ENCODE measurements around the gene RGS6.
"Not testable (repeated sequence)": the region's sequence is repeated elsewhere in the genome, so short reads cannot be mapped to it uniquely, and the experiment has no call there.

RGS6 gene

DNA sequence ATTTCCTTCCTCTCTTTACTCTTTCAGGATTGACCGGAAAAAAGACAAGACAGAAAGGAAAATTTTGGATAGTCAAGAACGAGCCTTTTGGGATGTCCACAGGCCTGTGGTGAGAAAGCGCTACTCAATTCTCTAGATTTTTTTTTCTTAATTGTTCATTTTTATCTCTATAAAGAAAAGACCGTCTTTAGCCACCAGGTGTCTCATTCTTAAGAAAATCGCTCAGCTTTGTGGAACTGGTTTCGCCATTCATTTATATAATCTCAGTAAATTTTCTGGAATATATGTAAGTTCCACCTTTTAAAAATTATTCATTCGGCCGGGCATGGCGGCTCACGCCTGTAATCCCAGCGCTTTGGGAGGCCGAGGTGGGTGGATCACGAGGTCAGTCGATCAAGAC, 540.6 kb downstream of the RGS6 start:
- in situ Hi-C loops (cut with HindIII; ENCODE audit: low pct_ligation_motif_present, low sequenced_read_pairs), result no loop called here
- Histone ChIP-seq H3K4me3 (ENCODE audit: low read depth, low read length) (no peak overlapping the region), H3K27me3 (replicated peaks) (no peaks in the 10 kb centered on the region), H3K36me3 (replicated peaks) (no peaks in the 10 kb centered on the region), H3K27ac (no peak overlapping the region)
- TF ChIP-seq, protein P1, sequence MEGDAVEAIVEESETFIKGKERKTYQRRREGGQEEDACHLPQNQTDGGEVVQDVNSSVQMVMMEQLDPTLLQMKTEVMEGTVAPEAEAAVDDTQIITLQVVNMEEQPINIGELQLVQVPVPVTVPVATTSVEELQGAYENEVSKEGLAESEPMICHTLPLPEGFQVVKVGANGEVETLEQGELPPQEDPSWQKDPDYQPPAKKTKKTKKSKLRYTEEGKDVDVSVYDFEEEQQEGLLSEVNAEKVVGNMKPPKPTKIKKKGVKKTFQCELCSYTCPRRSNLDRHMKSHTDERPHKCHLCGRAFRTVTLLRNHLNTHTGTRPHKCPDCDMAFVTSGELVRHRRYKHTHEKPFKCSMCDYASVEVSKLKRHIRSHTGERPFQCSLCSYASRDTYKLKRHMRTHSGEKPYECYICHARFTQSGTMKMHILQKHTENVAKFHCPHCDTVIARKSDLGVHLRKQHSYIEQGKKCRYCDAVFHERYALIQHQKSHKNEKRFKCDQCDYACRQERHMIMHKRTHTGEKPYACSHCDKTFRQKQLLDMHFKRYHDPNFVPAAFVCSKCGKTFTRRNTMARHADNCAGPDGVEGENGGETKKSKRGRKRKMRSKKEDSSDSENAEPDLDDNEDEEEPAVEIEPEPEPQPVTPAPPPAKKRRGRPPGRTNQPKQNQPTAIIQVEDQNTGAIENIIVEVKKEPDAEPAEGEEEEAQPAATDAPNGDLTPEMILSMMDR (IDR thresholded peaks at IDR 0.05; ENCODE audit: low read depth, low read length, missing control alignments), result peak; percentile 26
- DNase-seq, result no peak

DNA sequence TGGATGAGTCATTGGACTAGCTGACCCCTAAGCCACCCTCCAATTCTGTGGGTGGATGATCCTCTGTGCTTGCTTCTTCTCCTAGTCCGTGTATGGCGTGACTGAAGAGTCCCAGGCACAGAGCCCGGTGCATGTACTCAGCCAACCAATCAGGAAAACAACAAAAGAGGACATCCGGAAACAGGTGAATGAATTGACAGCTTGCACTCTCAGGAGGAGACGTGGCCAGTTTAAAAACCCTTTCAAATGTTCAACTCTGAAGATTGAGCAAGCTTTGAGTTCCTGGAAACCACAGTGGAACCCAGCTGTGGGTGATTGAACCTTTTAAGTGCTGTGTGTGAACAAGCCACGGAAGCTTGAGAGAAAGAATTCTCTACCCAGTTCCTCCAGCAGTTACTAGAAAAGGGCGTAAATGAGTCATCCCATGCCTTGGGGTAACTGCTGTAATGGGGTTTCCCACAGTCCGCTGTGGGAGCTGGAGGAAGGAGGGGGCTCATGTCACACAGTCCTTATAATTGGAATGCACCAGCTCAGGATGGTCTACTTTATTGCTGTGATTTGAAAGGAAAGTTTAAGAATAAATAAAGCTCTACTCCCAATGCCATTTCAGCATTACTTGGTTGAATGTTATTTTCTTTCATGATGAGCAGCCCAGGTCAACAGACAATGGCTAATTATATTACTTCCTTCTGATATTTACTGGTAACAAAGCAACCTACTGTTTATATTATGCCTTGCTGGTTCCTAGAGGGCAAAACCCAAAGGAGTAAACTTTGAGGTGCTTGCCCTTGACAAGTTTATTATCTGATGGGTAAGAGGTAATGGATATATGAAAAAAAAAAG, 544.6 kb downstream of the RGS6 start:
- Histone ChIP-seq H3K36me3 (replicated peaks) (no peaks in the 10 kb centered on the region), H3K27ac (peak overlapping the region; percentile 3), H3K4me3 (ENCODE audit: low read depth, low read length) (no peak overlapping the region), H3K27me3 (replicated peaks) (no peaks in the 10 kb centered on the region)
- TF ChIP-seq, protein P1 (IDR thresholded peaks at IDR 0.05; ENCODE audit: low read depth, low read length, missing control alignments), result no peak
- in situ Hi-C loops (cut with HindIII; ENCODE audit: low pct_ligation_motif_present, low sequenced_read_pairs), result no loop called here
- peak; percentile 87 for DNase-seq

DNA sequence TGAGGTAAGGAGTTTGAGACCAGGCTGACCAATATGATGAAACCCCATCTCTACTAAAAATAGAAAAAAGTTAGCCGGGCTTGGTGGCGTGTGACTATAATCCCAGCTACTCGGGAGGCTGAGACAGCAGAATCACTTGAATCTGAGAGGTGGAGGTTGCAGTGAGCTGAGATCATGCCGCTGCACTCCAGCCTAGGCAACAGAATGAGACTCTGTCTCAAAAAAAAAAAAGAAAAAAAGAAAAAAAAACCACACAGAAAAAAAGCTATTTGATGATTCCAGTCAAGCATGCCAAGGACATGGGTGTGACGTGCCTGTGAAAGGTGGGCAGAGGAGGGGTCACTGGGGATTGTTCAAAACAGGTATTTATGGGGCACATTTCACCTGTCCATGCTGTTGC, 545.3 kb downstream of the RGS6 start:
- H3K4me3 ChIP-seq (ENCODE audit: low read depth, low read length); H3K27me3 ChIP-seq (replicated peaks); in situ Hi-C loops (cut with HindIII; ENCODE audit: low pct_ligation_motif_present, low sequenced_read_pairs); DNase-seq; H3K36me3 ChIP-seq (replicated peaks); H3K27ac ChIP-seq: not testable (repeated sequence)

DNA sequence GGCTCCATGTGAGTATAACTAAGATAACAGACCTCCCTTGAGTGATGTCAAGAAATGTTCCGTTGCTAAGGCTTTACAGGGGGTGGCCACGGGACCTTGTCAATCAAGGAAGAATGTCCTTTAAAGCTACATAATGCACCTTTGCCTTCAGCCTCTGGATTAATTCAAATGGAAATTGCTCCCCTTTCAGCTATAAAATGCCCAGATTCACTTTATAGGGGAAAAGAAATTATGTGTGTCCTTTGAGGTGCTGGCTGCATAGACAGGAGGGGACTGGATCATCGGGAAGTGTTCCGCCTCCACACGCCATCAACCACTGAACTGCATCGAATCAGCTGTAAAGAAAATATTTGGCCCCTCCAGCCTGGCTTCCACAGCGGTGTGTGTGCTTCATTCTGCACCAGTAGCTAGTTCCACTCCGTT, 546.3 kb downstream of the RGS6 start:
- Histone ChIP-seq H3K27ac (no peak overlapping the region), H3K4me3 (ENCODE audit: low read depth, low read length) (no peak overlapping the region), H3K36me3 (replicated peaks) (no peaks in the 10 kb centered on the region), H3K27me3 (replicated peaks) (no peaks in the 10 kb centered on the region)
- in situ Hi-C loops (cut with HindIII; ENCODE audit: low pct_ligation_motif_present, low sequenced_read_pairs), result no loop called here
- DNase-seq, result no peak
- TF ChIP-seq, protein P1 (IDR thresholded peaks at IDR 0.05; ENCODE audit: low read depth, low read length, missing control alignments), result no peak

DNA sequence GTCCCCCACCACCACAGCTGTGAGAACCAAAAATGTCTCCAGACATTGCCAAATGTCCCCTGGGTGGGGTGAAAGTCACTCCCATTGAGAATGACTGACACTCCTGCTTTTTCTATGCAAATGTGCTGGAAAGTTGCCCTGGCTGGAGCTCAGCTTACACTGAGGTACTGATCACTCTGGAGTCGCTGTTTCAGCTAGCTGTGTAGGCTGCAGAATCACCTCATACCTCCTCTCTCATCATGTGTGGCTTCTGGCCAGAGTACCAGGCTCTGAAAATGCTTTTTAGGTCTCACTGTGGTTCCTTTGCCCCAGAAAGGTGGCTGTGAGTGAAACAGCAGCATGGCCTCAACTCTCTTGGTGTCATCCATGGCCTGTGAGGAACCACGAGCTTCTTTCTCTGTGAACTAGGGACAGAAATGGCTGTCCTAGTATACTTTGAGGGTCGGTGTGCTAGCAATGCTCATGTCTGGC, 547.3 kb downstream of the RGS6 start:
- no peak for DNase-seq
- TF ChIP-seq, protein P1 (IDR thresholded peaks at IDR 0.05; ENCODE audit: low read depth, low read length, missing control alignments), result no peak
- H3K27me3 ChIP-seq (replicated peaks), result no peaks in the 10 kb centered on the region
- H3K36me3 ChIP-seq (replicated peaks), result no peaks in the 10 kb centered on the region
- no peak overlapping the region for H3K27ac ChIP-seq
- H3K4me3 ChIP-seq (ENCODE audit: low read depth, low read length), result no peak overlapping the region
- in situ Hi-C loops (cut with HindIII; ENCODE audit: low pct_ligation_motif_present, low sequenced_read_pairs), result no loop called here

DNA sequence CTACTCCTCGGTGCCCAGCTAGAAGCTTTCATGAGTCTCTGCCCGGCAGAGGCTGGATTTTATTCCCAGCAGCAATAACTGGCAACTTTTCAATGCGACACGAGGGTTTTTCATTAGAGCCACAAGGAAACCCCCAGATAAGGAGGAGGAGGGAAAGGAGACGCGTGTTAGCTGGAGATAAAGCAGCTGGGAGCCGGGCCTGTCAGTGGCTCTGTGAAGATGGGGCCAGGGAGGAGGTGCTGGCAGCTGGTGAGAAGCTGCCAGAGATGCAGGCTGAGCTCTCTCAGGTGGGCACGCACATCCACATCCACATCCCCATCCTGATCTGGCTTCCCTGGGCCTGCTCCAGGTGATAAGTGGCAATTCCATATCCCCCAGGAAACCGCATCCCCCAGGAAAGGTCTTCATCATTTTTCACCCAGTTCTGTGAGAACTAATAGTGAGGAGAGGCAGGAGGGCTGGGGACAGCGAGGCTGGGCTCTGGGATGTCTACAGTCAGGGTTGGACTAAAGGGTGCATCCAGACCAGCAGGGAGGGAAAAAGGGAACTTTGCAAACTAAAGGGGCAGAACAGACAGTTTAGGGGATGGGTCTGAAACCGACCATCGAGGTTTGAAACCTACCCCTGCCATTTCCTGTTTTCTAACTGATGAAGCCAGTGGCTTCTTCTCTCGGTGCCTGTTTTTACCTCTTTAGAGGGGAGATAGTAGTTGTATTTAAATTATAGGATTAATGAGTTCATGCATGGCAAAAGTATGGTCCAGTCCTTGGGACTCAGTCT, 548.4 kb downstream of the RGS6 start:
- TF ChIP-seq, protein P1 (IDR thresholded peaks at IDR 0.05; ENCODE audit: low read depth, low read length, missing control alignments), result no peak
- no peak overlapping the region for H3K27ac ChIP-seq
- in situ Hi-C loops (cut with HindIII; ENCODE audit: low pct_ligation_motif_present, low sequenced_read_pairs), result no loop called here
- H3K36me3 ChIP-seq (replicated peaks), result no peaks in the 10 kb centered on the region
- DNase-seq, result no peak
- no peak overlapping the region for H3K4me3 ChIP-seq (ENCODE audit: low read depth, low read length)
- H3K27me3 ChIP-seq (replicated peaks), result no peaks in the 10 kb centered on the region

Measured in brain microvascular endothelial cell (primary cell).